Keratinocyte (primary cell): Measurements from ENCODE around the gene CBFA2T3. TPM values are rescaled to one million over a fixed set of nuclear protein-coding genes. Genes with fewer than 3 reads are reported as not detected.
A peak's percentile ranks its signal among the peaks of the same experiment; 100 is the strongest.

ENCODE experiments used
- DNase-seq: peaks from one replicate; pipeline ENCODE4 v3.0.0-alpha.2; 2011; ENCODE audit warnings: low read depth, missing footprints, low spot score
- FAIRE-seq: peaks from 2 replicates; lab custom pipeline; 2011; peaks lifted over from hg19 to GRCh38; lab: Jason Lieb, UNC
- H2AFZ ChIP-seq: 2 replicates; pipeline ENCODE4 v1.6.0; 2012; ENCODE audit warnings: low read length, control low read depth, inconsistent platforms; ENCODE audit not compliant: control insufficient read depth
- H3K27ac ChIP-seq: 2 replicates; pipeline ENCODE4 v1.5.1; 2011; ENCODE audit warnings: low read length; ENCODE audit not compliant: control insufficient read depth, insufficient read depth
- H3K27me3 ChIP-seq: 3 replicates; pipeline ENCODE4 v1.6.0; 2011; ENCODE audit warnings: low read length; ENCODE audit not compliant: control insufficient read depth, insufficient read depth; ENCODE audit errors: extremely low read depth
- H3K36me3 ChIP-seq, 2 experiments: 2 replicates in 1 of 2; 3 replicates in 1 of 2; pipeline ENCODE4 v1.5.1; 2011; ENCODE audit warnings: low read length in 2 of 2, mild to moderate bottlenecking in 1 of 2; ENCODE audit not compliant: control insufficient read depth in 2 of 2, insufficient read depth in 2 of 2; ENCODE audit errors: extremely low read depth in 1 of 2
- H3K4me1 ChIP-seq: 3 replicates; pipeline ENCODE4 v1.5.1; 2011; ENCODE audit warnings: low read length; ENCODE audit not compliant: control insufficient read depth, insufficient read depth; ENCODE audit errors: extremely low read depth
- H3K4me2 ChIP-seq: 3 replicates; pipeline ENCODE4 v1.6.0; 2011; ENCODE audit warnings: low read depth, low read length; ENCODE audit not compliant: control insufficient read depth, insufficient read depth; ENCODE audit errors: extremely low read depth
- H3K4me3 ChIP-seq, 3 experiments: fragments of 200-600 bp in 1 of 3; sonication (generic) in 1 of 3; 2 replicates in 2 of 3; 3 replicates in 1 of 3; pipeline ENCODE4 v1.5.1; 2011 to 2016; ENCODE audit warnings: low read length in 3 of 3, mild to moderate bottlenecking in 3 of 3, control low read depth in 2 of 3, inconsistent platforms in 1 of 3, low read depth in 1 of 3, mixed read lengths in 1 of 3, mixed run types in 1 of 3, moderate library complexity in 1 of 3; ENCODE audit not compliant: control insufficient read depth in 2 of 3, insufficient read depth in 2 of 3; ENCODE audit errors: extremely low read depth in 1 of 3
- H3K79me2 ChIP-seq: 2 replicates; pipeline ENCODE4 v1.6.0; 2012; ENCODE audit warnings: low read length; ENCODE audit not compliant: control insufficient read depth, insufficient read depth
- H3K9ac ChIP-seq: 3 replicates; pipeline ENCODE4 v1.6.0; 2011; ENCODE audit warnings: low read length; ENCODE audit not compliant: control insufficient read depth, insufficient read depth; ENCODE audit errors: extremely low read depth
- H3K9me1 ChIP-seq: 3 replicates; pipeline ENCODE4 v1.6.0; 2011; ENCODE audit warnings: low read length; ENCODE audit not compliant: control insufficient read depth, insufficient read depth; ENCODE audit errors: extremely low read depth
- H3K9me3 ChIP-seq: 2 replicates; pipeline ENCODE4 v1.5.1; 2012; ENCODE audit warnings: low read depth, low read length; ENCODE audit not compliant: control insufficient read depth
- H4K20me1 ChIP-seq: 3 replicates; pipeline ENCODE4 v1.6.0; 2011; ENCODE audit warnings: low read length; ENCODE audit not compliant: control insufficient read depth, insufficient read depth; ENCODE audit errors: extremely low read depth
- CTCF ChIP-seq, 3 experiments: IDR thresholded peaks in 1 of 3; conservative IDR thresholded peaks in 1 of 3; optimal IDR thresholded peaks in 1 of 3; 2 replicates in 2 of 3; 3 replicates in 1 of 3; pipeline versions ENCODE3 to v1.5.1; 2011; ENCODE audit warnings: low read length in 3 of 3, mild to moderate bottlenecking in 3 of 3, moderate library complexity in 2 of 3, control low read depth in 1 of 3, inconsistent platforms in 1 of 3; ENCODE audit not compliant: insufficient read depth in 2 of 3; ENCODE audit errors: extremely low read depth in 1 of 3
- EZH2 ChIP-seq: IDR thresholded peaks from one replicate; pipeline ENCODE4 v1.6.1; 2012; ENCODE audit warnings: inconsistent platforms, mild to moderate bottlenecking, low read length, moderate library complexity
- dilution Hi-C: fragments of 300-500 bp; cut with MboI; formaldehyde crosslinking; loops from one replicate; pipeline ENCODE4 v1.7.0; 2020; ENCODE audit warnings: low sequenced_read_pairs; ENCODE audit not compliant: extremely low pct_ligation_motif_present
- polyA plus RNA-seq, 5 experiments: library from polyadenylated mRNA; depleted of rRNA in 3 of 5; stranded (reverse) in 3 of 5; stranded (forward) in 1 of 5; unstranded in 1 of 5; fragments of >200 nt; gene quantifications; 1 replicate in 1 of 5; 2 replicates in 3 of 5; 3 replicates in 1 of 5; pipeline versions ENCODE4 v1.2.1 to v1.2.3, GENCODE V29; 2011 to 2012; ENCODE audit warnings: missing spikeins in 2 of 5, low read depth in 1 of 5, low replicate concordance in 1 of 5

CBFA2T3 gene
- polyA plus RNA-seq, 1 donor (not counting 4 experiments of a cell fraction or from before 2014, with no cell fraction given), result 0.08 TPM

GRCh38 chr16:88926374-88926990, 50.5 kb downstream of the CBFA2T3 start:
- Histone ChIP-seq H3K79me2 (no peaks in the 10 kb centered on the region), H3K4me1 (peaks cover 25% of the 10 kb centered on the region), H3K36me3 (no peaks in the 10 kb centered on the region), H3K27me3 (peaks cover 32% of the 10 kb centered on the region), H3K9me3 (no peaks in the 10 kb centered on the region), H3K4me2 (no peak overlapping the region), H3K9ac (no peak overlapping the region), H4K20me1 (no peaks in the 10 kb centered on the region), H3K27ac (no peak overlapping the region), H3K4me3 (no peak overlapping the region), H2AFZ (no peak overlapping the region), H3K9me1 (no peaks in the 10 kb centered on the region)
- DNase-seq (no peak), FAIRE-seq (no peak)
- dilution Hi-C loops, result no loop called here
- TF ChIP-seq EZH2, result no peak
- no peak for TF ChIP-seq CTCF (optimal IDR thresholded peaks at IDR 0.05 in 1 of 3, IDR thresholded peaks at IDR 0.05 in 1 of 3, conservative IDR thresholded peaks at IDR 0.05 in 1 of 3; ENCODE audit: extremely low read depth in 1 of 3, insufficient read depth in 2 of 3, low read length in 3 of 3)

- H3K9ac ChIP-seq, result no peak overlapping the region
- no peak for FAIRE-seq
- peaks cover 35% of the 10 kb centered on the region for H3K4me1 ChIP-seq
Observed at GRCh38 chr16:88925540-88925887, 51.5 kb downstream of the CBFA2T3 start.

More at GRCh38 chr16:88925540-88925887, 51.5 kb downstream of the CBFA2T3 start:
- Histone ChIP-seq H3K4me2 (peak overlapping the region; percentile 51), H3K9me3 (no peaks in the 10 kb centered on the region), H4K20me1 (no peaks in the 10 kb centered on the region), H3K79me2 (no peaks in the 10 kb centered on the region), H2AFZ (no peak overlapping the region), H3K4me3 (no peak overlapping the region), H3K36me3 (no peaks in the 10 kb centered on the region), H3K9me1 (no peaks in the 10 kb centered on the region), H3K27ac (no peak overlapping the region), H3K27me3 (peaks cover 32% of the 10 kb centered on the region)
- dilution Hi-C loops, result no loop called here
- no peak for DNase-seq
- no peak for TF ChIP-seq EZH2
- TF ChIP-seq CTCF (optimal IDR thresholded peaks at IDR 0.05 in 1 of 3, IDR thresholded peaks at IDR 0.05 in 1 of 3, conservative IDR thresholded peaks at IDR 0.05 in 1 of 3; ENCODE audit: extremely low read depth in 1 of 3, insufficient read depth in 2 of 3, low read length in 3 of 3), result no peak
